ENCODE results near the gene KIAA0232. TPM values are rescaled to one million over a fixed set of nuclear protein-coding genes. Genes with fewer than 3 reads are reported as not detected.

The KIAA0232 gene
- total and polyA plus RNA-seq, 9 of the 15 experiments (the other 6 are each of a cell fraction or from before 2014, with no cell fraction given): 3.5 to 17.4 (median 13.0) TPM

- no peak for TF ChIP-seq E4F1 (CRISPR knock-in tag; IDR thresholded peaks at IDR 0.05; ENCODE audit: borderline replicate concordance)
Observed at GRCh38 chr4:6893449-6894085, 111.0 kb downstream of the KIAA0232 start (continued).

GRCh38 chr4:6894086-6894478 lies 111.6 kb downstream of the KIAA0232 start:
- in situ Hi-C loops (cut with MboI): no loop called here
- Histone ChIP-seq H3K27ac (ENCODE audit: extremely low read depth, low read depth, low read length) (peak overlapping the region; percentile 80), H3K4me2 (ENCODE audit: insufficient read depth, low read length) (no peak overlapping the region), H3K27me3 (ENCODE audit: control insufficient read depth in 2 of 2, insufficient read depth in 2 of 2, low read length in 2 of 2) (no peaks in the 10 kb centered on the region), H2AFZ (ENCODE audit: low read depth, low read length) (peak overlapping the region; percentile 91), H3K9me3 (replicated peaks; ENCODE audit: control insufficient read depth, insufficient read depth, low read depth, low read length) (peaks cover 8% of the 10 kb centered on the region), H3K4me3 (no peak overlapping the region), H4K20me1 (replicated peaks; ENCODE audit: control insufficient read depth, insufficient read depth, low read length) (no peaks in the 10 kb centered on the region), H3K79me2 (ENCODE audit: control insufficient read depth, insufficient read depth, low read length) (no peaks in the 10 kb centered on the region), H3K9me1 (ENCODE audit: control insufficient read depth, insufficient read depth, low read length) (no peaks in the 10 kb centered on the region), H3K4me1 (replicated peaks in 1 of 2; ENCODE audit: control insufficient read depth in 2 of 2, insufficient read depth in 2 of 2, low read length in 2 of 2) (peaks cover 30 to 44% of the 10 kb centered on the region in 2 experiments), H3K9ac (ENCODE audit: insufficient read depth in 1 of 2, low read depth in 2 of 2, low read length in 2 of 2) (peak overlapping the region in 1 of 2 experiments; percentile 61; a peak in 2 of 4 replicates), H3K36me3 (ENCODE audit: control insufficient read depth, insufficient read depth, low read length) (no peaks in the 10 kb centered on the region)
- CTCF ChIA-PET (ENCODE audit: low intra/inter-chr PET ratio): interaction anchor here (0.6 kb wide), 1 partner anchor 16 kb away, joined by 3 read pairs; no protein-coding TSS in a partner anchor
- BruUV-seq (replicated peaks): no TSS peak
- POLR2A ChIA-PET: interaction anchor here (1.2 to 3.8 kb wide), 3 partner anchors 12 to 166 kb away, joined by 3 to 20 read pairs (median 4); partner anchors contain the start of gene TBC1D14
- DNase-seq (ENCODE audit: extremely low read depth in 1 of 4, low spot score in 3 of 4) (no peak), ATAC-seq (no peak), FAIRE-seq (no peak)
- intact Hi-C loops (cut with micrococcal nuclease): loop anchor here (5.0 kb wide), 2 partner anchors 173 to 188 kb away; partner anchors contain the start of gene GRPEL1
- WGBS (ENCODE audit: insufficient coverage, low coverage, missing lambda C conversion rate): 78% methylated on average over 3 of the region's 3 CpGs
- TF ChIP-seq DEAF1 (CRISPR knock-in tag; IDR thresholded peaks at IDR 0.05) (no peak), XRCC4 (IDR thresholded peaks at IDR 0.05; ENCODE audit: extremely low read depth, insufficient read depth, insufficient read length) (no peak), ZNF609 (CRISPR knock-in tag; IDR thresholded peaks at IDR 0.05; ENCODE audit: borderline replicate concordance) (no peak), TFE3 (CRISPR knock-in tag; IDR thresholded peaks at IDR 0.05) (no peak)

Data from K562 (cell line).